Neural progenitor cell (in vitro differentiated cells): Measurements from ENCODE around the gene TNFRSF25. TPM values are rescaled to one million over a fixed set of nuclear protein-coding genes. Genes with fewer than 3 reads are reported as not detected.

Experiments used
- DNase-seq: peaks from one replicate; pipeline ENCODE4 v3.0.0-alpha.2; 2016; ENCODE audit warnings: low spot score
- H2AFZ ChIP-seq: fragments of 200-600 bp; sonication (generic); replicated peaks from 2 replicates; pipeline ENCODE4 v1.6.1; 2016; ENCODE audit warnings: antibody characterized with exemption
- H3F3A ChIP-seq: fragments of 200-600 bp; sonication (generic); 2 replicates; pipeline ENCODE4 v1.6.1; 2016; ENCODE audit warnings: antibody characterized with exemption, low read depth
- H3K27ac ChIP-seq: fragments of 200-600 bp; sonication (generic); 2 replicates; pipeline ENCODE4 v1.5.1; 2016; ENCODE audit warnings: mild to moderate bottlenecking
- H3K27me3 ChIP-seq: fragments of 200-600 bp; sonication (generic); 2 replicates; pipeline ENCODE4 v1.6.1; 2016; ENCODE audit warnings: mild to moderate bottlenecking, moderate library complexity
- H3K36me3 ChIP-seq: fragments of 200-600 bp; sonication (generic); 2 replicates; pipeline ENCODE4 v1.5.1; 2016
- H3K4me1 ChIP-seq: fragments of 200-600 bp; sonication (generic); 2 replicates; pipeline ENCODE4 v1.6.1; 2016; ENCODE audit warnings: mixed run types
- H3K4me2 ChIP-seq: fragments of 200-600 bp; sonication (generic); 2 replicates; pipeline ENCODE4 v1.6.1; 2016
- H3K4me3 ChIP-seq: fragments of 200-600 bp; sonication (generic); 2 replicates; pipeline ENCODE4 v1.5.1; 2016
- H3K79me2 ChIP-seq: fragments of 200-600 bp; sonication (generic); 2 replicates; pipeline ENCODE4 v1.6.1; 2016; ENCODE audit warnings: low read depth
- H3K9ac ChIP-seq: fragments of 200-600 bp; sonication (generic); 2 replicates; pipeline ENCODE4 v1.6.1; 2016
- H3K9me3 ChIP-seq: fragments of 200-600 bp; sonication (generic); 2 replicates; pipeline ENCODE4 v1.5.1; 2016; ENCODE audit warnings: low read depth
- H4K20me1 ChIP-seq: fragments of 200-600 bp; sonication (generic); 2 replicates; pipeline ENCODE4 v1.6.1; 2016; ENCODE audit warnings: low read depth
- H3K27ac Mint-ChIP-seq: 3 replicates; pipeline ENCODE4 v1.8.0; 2021; ENCODE audit warnings: mixed read lengths
- H3K27me3 Mint-ChIP-seq: 2 replicates; pipeline ENCODE4 v1.8.0; 2022; ENCODE audit warnings: low read depth, mild to moderate bottlenecking, inconsistent platforms, moderate library complexity, mixed read lengths; ENCODE audit not compliant: insufficient read depth
- H3K36me3 Mint-ChIP-seq: 3 replicates; pipeline ENCODE4 v1.8.0; 2021; ENCODE audit warnings: mixed read lengths
- H3K4me1 Mint-ChIP-seq: 3 replicates; pipeline ENCODE4 v1.8.0; 2021; ENCODE audit warnings: mixed read lengths
- H3K4me3 Mint-ChIP-seq: 3 replicates; pipeline ENCODE4 v1.8.0; 2021; ENCODE audit warnings: mild to moderate bottlenecking, moderate library complexity, mixed read lengths
- H3K9me3 Mint-ChIP-seq: 3 replicates; pipeline ENCODE4 v1.8.0; 2020; ENCODE audit warnings: mixed read lengths
- EZH2 ChIP-seq: fragments of 200-600 bp; sonication (generic); IDR thresholded peaks from 2 replicates; pipeline ENCODE4 v1.6.1; 2017; ENCODE audit warnings: antibody characterized with exemption, mild to moderate bottlenecking, moderate library complexity
- EZH2phosphoT487 ChIP-seq: fragments of 200-600 bp; sonication (generic); IDR thresholded peaks from 2 replicates; pipeline ENCODE4 v1.6.1; 2017; ENCODE audit warnings: antibody characterized with exemption
- total RNA-seq: library from RNA; depleted of rRNA; stranded (reverse); fragments of >200 nt; gene quantifications from 2 replicates; pipeline ENCODE4 v1.2.3, GENCODE V29; 2015; ENCODE audit warnings: low replicate concordance
- TF ChIP-seq, protein P1 (sequence below): fragments of 200-600 bp; sonication (generic); IDR thresholded peaks from 2 replicates; pipeline ENCODE4 v1.5.1; 2017; ENCODE audit warnings: antibody characterized with exemption, mild to moderate bottlenecking

The TNFRSF25 gene
- total RNA-seq, 1 donor from 2014 or later = 15.6 TPM

DNA sequence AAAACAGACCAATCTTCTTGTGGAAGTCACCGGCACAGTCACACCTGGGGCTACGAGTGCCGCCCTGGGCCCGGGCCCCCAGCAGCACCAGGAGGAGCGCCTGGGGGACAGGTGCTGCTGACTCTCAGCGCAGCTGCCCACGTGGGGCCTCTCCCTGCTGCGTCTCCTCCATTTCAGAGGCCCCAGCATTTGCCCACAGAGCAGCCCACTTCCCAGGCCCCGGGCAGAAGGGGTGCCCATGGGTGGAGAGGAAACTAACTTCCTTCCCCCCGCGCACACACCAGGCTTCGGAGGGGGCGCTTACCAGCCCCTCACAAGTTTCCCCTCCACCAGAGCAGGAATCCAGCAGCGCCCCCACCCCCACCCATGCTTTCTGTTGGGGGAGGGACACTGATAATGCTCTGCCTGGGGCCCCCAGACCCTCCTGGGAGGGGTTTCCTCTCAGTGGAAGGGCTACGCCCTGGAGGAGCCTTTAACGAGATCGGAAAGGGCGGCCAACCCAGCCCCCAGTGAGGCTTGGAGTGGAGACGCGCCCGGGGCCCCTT lies 440 bp downstream of the TNFRSF25 start:
- peaks cover 4% of the 10 kb centered on the region for H3K4me1 Mint-ChIP-seq
- no peaks in the 10 kb centered on the region for H3K9me3 ChIP-seq
- no peaks in the 10 kb centered on the region for H4K20me1 ChIP-seq
- H3K4me3 Mint-ChIP-seq = no peak overlapping the region
- H3K4me1 ChIP-seq = peaks cover 13% of the 10 kb centered on the region
- H3K9ac ChIP-seq = no peak overlapping the region
- no peaks in the 10 kb centered on the region for H3K9me3 Mint-ChIP-seq
- DNase-seq = no peak
- no peak overlapping the region for H2AFZ ChIP-seq
- no peaks in the 10 kb centered on the region for H3K36me3 ChIP-seq
- H3K27ac Mint-ChIP-seq = no peak overlapping the region
- H3K27ac ChIP-seq = no peak overlapping the region
- H3K4me3 ChIP-seq = no peak overlapping the region
- TF ChIP-seq, protein P1, sequence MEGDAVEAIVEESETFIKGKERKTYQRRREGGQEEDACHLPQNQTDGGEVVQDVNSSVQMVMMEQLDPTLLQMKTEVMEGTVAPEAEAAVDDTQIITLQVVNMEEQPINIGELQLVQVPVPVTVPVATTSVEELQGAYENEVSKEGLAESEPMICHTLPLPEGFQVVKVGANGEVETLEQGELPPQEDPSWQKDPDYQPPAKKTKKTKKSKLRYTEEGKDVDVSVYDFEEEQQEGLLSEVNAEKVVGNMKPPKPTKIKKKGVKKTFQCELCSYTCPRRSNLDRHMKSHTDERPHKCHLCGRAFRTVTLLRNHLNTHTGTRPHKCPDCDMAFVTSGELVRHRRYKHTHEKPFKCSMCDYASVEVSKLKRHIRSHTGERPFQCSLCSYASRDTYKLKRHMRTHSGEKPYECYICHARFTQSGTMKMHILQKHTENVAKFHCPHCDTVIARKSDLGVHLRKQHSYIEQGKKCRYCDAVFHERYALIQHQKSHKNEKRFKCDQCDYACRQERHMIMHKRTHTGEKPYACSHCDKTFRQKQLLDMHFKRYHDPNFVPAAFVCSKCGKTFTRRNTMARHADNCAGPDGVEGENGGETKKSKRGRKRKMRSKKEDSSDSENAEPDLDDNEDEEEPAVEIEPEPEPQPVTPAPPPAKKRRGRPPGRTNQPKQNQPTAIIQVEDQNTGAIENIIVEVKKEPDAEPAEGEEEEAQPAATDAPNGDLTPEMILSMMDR = no peak
- TF ChIP-seq EZH2phosphoT487 = no peak
- no peak for TF ChIP-seq EZH2
- H3K27me3 Mint-ChIP-seq = peaks cover 2% of the 10 kb centered on the region
- peak overlapping the region; percentile 42 for H3K4me2 ChIP-seq
- no peaks in the 10 kb centered on the region for H3K79me2 ChIP-seq
- peaks cover 6% of the 10 kb centered on the region for H3K36me3 Mint-ChIP-seq
- H3K27me3 ChIP-seq = peaks cover 17% of the 10 kb centered on the region
- H3F3A ChIP-seq = no peaks in the 10 kb centered on the region

DNA sequence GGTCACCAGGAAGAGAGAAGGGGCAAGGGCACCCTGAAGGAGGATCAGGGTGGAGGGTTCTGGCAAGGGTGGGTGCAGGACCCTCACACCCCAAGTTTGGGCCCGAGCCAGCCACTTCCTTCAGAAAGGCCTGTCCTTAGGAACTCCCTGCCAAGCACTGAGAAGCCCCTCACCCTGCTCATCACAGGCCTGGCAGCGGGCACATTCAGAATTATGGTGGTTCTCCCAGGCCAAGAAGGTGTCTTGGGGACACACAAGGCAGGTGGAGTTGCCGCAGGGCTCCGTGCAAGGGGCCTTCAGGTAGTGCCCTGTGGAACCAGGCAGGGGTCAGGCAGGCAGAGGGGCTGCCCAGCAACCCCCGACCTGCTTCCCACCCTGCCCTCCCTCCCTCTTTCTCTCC lies 1.1 kb downstream of the TNFRSF25 start:
- H3K4me3 Mint-ChIP-seq = no peak overlapping the region
- no peak overlapping the region for H3K27ac Mint-ChIP-seq
- no peaks in the 10 kb centered on the region for H3K36me3 ChIP-seq

GRCh38 chr1:6464514-6464836 lies 1.5 kb downstream of the TNFRSF25 start:
- Mint-ChIP-seq H3K4me3 (no peak overlapping the region), H3K27ac (no peak overlapping the region), H3K9me3 (no peaks in the 10 kb centered on the region), H3K36me3 (peaks cover 6% of the 10 kb centered on the region), H3K27me3 (peaks cover 2% of the 10 kb centered on the region), H3K4me1 (peaks cover 8% of the 10 kb centered on the region)
- Histone ChIP-seq H3K79me2 (no peaks in the 10 kb centered on the region), H3K4me3 (no peak overlapping the region), H3K4me1 (peaks cover 23% of the 10 kb centered on the region), H3F3A (no peaks in the 10 kb centered on the region), H3K27ac (no peak overlapping the region), H2AFZ (no peak overlapping the region), H3K4me2 (no peak overlapping the region), H3K9ac (no peak overlapping the region), H3K27me3 (peaks cover 16% of the 10 kb centered on the region), H3K36me3 (no peaks in the 10 kb centered on the region), H3K9me3 (no peaks in the 10 kb centered on the region), H4K20me1 (no peaks in the 10 kb centered on the region)
- no peak for DNase-seq
- TF ChIP-seq, protein P1 = no peak
- TF ChIP-seq EZH2phosphoT487 = no peak
- TF ChIP-seq EZH2 = no peak

More for the DNA sequence above, 1.1 kb downstream of the TNFRSF25 start:
- peaks cover 19% of the 10 kb centered on the region for H3K4me1 ChIP-seq
- Mint-ChIP-seq H3K27me3 (peaks cover 2% of the 10 kb centered on the region), H3K9me3 (no peaks in the 10 kb centered on the region), H3K4me1 (peaks cover 4% of the 10 kb centered on the region), H3K36me3 (peaks cover 6% of the 10 kb centered on the region)
- H3K4me3 ChIP-seq = no peak overlapping the region
- no peaks in the 10 kb centered on the region for H3K79me2 ChIP-seq
- peaks cover 16% of the 10 kb centered on the region for H3K27me3 ChIP-seq
- DNase-seq = no peak
- no peak overlapping the region for H3K4me2 ChIP-seq
- H3F3A ChIP-seq = no peaks in the 10 kb centered on the region
- no peaks in the 10 kb centered on the region for H4K20me1 ChIP-seq
- H3K9ac ChIP-seq = no peak overlapping the region
- no peak overlapping the region for H2AFZ ChIP-seq
- no peak overlapping the region for H3K27ac ChIP-seq
- no peaks in the 10 kb centered on the region for H3K9me3 ChIP-seq
- no peak for TF ChIP-seq EZH2phosphoT487
- TF ChIP-seq, protein P1 = no peak
- TF ChIP-seq EZH2 = no peak
